ENCODE results near the gene HEATR3.
A peak's percentile ranks its signal among the peaks of the same experiment; 100 is the strongest.

HEATR3 gene

DNA sequence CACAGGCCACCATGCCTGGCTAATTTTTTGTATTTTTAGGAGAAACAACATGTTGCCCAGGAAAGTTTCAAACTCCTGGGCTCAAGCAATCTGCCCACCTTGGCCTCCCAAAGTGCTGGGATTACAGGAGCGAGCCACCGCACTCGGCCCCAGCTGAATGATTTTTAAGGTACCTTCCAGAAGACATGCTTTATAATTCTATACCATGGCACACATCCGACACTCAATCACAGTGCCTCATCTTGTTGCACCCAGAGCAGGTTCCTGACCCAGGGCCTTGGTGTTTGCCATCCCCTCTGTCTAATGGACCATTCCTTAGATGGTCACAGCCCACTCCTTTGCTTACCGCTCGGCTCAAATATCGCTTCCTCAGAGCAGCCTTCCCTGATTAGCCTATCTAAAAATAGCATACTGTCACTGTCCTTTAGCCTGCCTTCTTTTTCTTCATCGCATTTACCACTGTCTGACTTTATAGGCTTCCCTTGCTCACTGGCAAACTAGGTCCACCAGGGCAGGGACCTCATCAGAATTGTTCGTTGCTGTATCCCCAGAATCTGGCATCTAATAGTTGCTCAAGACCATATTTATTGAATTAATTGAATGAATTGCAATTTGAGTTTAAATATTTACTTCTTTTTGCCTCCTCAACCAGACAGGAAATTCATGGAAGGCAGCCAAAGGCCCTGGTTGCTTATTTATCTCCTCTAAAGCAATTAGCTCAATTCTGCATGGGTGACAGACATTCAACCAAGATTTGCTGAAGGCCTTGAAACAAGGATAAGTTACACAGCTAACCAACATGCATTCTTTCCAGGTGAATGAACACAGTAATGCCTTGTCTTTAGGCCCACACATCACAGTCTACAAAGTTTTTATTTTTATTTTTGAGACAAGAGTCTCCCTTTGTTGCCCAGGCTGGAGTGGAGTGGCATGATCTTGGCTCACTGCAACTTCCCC is 81.0 kb downstream of the HEATR3 start:
- no peaks in the 10 kb centered on the region for H3K9me3 ChIP-seq (ENCODE audit: control insufficient read depth, low read length)
- no peak overlapping the region for H3K9ac ChIP-seq
- H3K27ac ChIP-seq: peak overlapping the region; percentile 65
- TF ChIP-seq, protein P1, sequence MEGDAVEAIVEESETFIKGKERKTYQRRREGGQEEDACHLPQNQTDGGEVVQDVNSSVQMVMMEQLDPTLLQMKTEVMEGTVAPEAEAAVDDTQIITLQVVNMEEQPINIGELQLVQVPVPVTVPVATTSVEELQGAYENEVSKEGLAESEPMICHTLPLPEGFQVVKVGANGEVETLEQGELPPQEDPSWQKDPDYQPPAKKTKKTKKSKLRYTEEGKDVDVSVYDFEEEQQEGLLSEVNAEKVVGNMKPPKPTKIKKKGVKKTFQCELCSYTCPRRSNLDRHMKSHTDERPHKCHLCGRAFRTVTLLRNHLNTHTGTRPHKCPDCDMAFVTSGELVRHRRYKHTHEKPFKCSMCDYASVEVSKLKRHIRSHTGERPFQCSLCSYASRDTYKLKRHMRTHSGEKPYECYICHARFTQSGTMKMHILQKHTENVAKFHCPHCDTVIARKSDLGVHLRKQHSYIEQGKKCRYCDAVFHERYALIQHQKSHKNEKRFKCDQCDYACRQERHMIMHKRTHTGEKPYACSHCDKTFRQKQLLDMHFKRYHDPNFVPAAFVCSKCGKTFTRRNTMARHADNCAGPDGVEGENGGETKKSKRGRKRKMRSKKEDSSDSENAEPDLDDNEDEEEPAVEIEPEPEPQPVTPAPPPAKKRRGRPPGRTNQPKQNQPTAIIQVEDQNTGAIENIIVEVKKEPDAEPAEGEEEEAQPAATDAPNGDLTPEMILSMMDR (IDR thresholded peaks at IDR 0.05): no peak
- H3K79me2 ChIP-seq: no peaks in the 10 kb centered on the region
- H3K27me3 ChIP-seq (ENCODE audit: control insufficient read depth, insufficient read depth, low read length): no peaks in the 10 kb centered on the region
- H2AFZ ChIP-seq: peak overlapping the region; percentile 77
- no peaks in the 10 kb centered on the region for H3K36me3 ChIP-seq (ENCODE audit: control insufficient read depth, insufficient read depth, low read length)
- no peak overlapping the region for H3K4me2 ChIP-seq (ENCODE audit: low read length)
- peaks cover 5% of the 10 kb centered on the region for H3K4me1 ChIP-seq
- H3K4me3 ChIP-seq (ENCODE audit: low read depth, low read length): no peak overlapping the region

DNA sequence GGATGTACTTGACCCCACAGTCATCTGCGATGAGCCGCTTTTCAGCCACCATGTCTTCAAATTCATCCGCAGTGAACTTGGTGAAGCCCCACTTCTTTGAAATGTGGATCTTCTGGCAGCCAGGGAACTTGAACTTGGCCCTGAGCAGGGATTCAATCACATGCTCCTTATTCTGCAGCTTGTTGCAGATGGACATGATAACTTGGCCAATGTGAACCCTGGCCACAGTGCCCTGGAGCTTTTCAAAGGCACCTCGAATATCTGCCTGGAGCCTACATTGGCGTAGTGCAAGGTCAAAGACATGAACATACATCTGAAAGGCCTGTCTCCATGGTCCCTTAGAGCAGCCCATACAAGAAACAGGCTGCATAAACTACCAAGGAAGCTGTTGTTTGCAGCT is 85.6 kb downstream of the HEATR3 start:
- TF ChIP-seq, protein P1 (IDR thresholded peaks at IDR 0.05): no peak
- Histone ChIP-seq H3K9ac (no peak overlapping the region), H3K27ac (no peak overlapping the region), H3K79me2 (peaks cover 21% of the 10 kb centered on the region), H3K4me1 (peaks cover 14% of the 10 kb centered on the region), H3K36me3 (ENCODE audit: control insufficient read depth, insufficient read depth, low read length) (no peaks in the 10 kb centered on the region), H3K27me3 (ENCODE audit: control insufficient read depth, insufficient read depth, low read length) (no peaks in the 10 kb centered on the region), H3K4me2 (ENCODE audit: low read length) (no peak overlapping the region), H2AFZ (no peak overlapping the region), H3K4me3 (ENCODE audit: low read depth, low read length) (no peak overlapping the region), H3K9me3 (ENCODE audit: control insufficient read depth, low read length) (no peaks in the 10 kb centered on the region)

DNA sequence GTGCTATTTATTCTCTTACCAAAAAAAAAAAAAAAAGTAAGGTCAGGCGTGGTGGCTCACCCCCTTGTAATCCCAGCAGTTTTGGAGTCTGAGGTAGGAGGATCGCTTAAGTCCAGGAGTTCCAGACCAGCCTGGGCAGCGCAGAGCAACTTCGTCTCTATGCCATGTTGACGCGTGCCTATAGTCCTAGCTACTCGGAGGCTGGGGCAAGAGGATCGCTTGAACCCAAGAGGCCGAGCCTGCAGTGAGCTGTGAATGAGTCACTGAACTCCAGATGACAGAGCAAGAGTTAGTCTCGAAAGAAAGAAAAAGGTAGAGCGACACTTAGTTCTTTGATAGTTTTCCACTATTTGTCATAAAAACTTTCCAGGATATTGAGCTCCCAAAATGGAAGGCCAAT is 86.0 kb downstream of the HEATR3 start:
- Histone ChIP-seq H3K79me2 (peaks cover 25% of the 10 kb centered on the region), H3K4me2 (ENCODE audit: low read length) (peak overlapping the region; percentile 84), H3K4me3 (ENCODE audit: low read depth, low read length) (peak overlapping the region; percentile 71), H3K36me3 (ENCODE audit: control insufficient read depth, insufficient read depth, low read length) (no peaks in the 10 kb centered on the region), H3K4me1 (peaks cover 11% of the 10 kb centered on the region), H3K9me3 (ENCODE audit: control insufficient read depth, low read length) (no peaks in the 10 kb centered on the region), H3K27me3 (ENCODE audit: control insufficient read depth, insufficient read depth, low read length) (no peaks in the 10 kb centered on the region), H3K9ac (no peak overlapping the region), H2AFZ (peak overlapping the region; percentile 99), H3K27ac (no peak overlapping the region)
- TF ChIP-seq, protein P1 (IDR thresholded peaks at IDR 0.05): no peak

DNA sequence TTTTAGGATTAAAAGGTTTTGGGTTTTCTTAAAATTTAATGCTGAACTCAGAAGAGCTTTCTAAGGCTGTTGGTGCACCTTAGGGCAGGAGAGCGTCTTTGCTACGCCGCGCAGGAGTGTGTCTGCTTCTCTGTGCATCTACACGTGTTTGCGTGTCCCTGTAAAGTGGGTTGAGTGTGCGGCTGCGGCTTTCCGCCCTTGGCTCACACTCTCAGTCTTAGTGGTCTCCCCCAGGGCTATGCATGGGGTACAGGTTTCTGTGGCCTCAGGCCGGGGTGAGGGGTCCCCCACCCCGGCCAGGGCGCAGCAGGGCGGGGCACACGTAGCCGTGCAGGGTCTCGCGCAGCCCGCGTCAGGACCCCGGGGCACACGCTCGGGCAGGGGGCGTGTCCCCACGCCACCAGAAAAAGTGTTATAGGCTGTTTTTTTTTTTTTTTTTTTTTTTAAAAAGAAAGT is 86.6 kb downstream of the HEATR3 start:
- no peaks in the 10 kb centered on the region for H3K27me3 ChIP-seq (ENCODE audit: control insufficient read depth, insufficient read depth, low read length)
- peaks cover 28% of the 10 kb centered on the region for H3K79me2 ChIP-seq
- TF ChIP-seq, protein P1 (IDR thresholded peaks at IDR 0.05): no peak
- no peak overlapping the region for H3K9ac ChIP-seq
- H2AFZ ChIP-seq: peak overlapping the region; percentile 99
- H3K27ac ChIP-seq: peak overlapping the region; percentile 95
- peak overlapping the region; percentile 71 for H3K4me3 ChIP-seq (ENCODE audit: low read depth, low read length)
- H3K9me3 ChIP-seq (ENCODE audit: control insufficient read depth, low read length): no peaks in the 10 kb centered on the region
- H3K4me2 ChIP-seq (ENCODE audit: low read length): peak overlapping the region; percentile 84
- peaks cover 9% of the 10 kb centered on the region for H3K4me1 ChIP-seq
- no peaks in the 10 kb centered on the region for H3K36me3 ChIP-seq (ENCODE audit: control insufficient read depth, insufficient read depth, low read length)
